Measurements from ENCODE around the gene CLDN6.
A peak's percentile ranks its signal among the peaks of the same experiment; 100 is the strongest.

Gene CLDN6

GRCh38 chr16:3051494-3051893, 33.5 kb upstream of the CLDN6 start:
- no peak for DNase-seq (ENCODE audit: low read depth in 3 of 3)

- DNase-seq (ENCODE audit: low read depth in 3 of 3): no peak
These were observed 33.0 kb upstream of the CLDN6 start for GRCh38 chr16:3051009-3051408.

GRCh38 chr16:3050487-3050886, 32.5 kb upstream of the CLDN6 start:
- no peak for DNase-seq (ENCODE audit: low read depth in 3 of 3)

GRCh38 chr16:3049921-3050481, 32.0 kb upstream of the CLDN6 start:
- DNase-seq (ENCODE audit: low read depth in 3 of 3): no peak

- DNase-seq (ENCODE audit: low read depth in 3 of 3): no peak
These were observed 29.4 kb upstream of the CLDN6 start for GRCh38 chr16:3047387-3047720.

- no peak for DNase-seq (ENCODE audit: low read depth in 3 of 3)
These were observed 28.8 kb upstream of the CLDN6 start for GRCh38 chr16:3046641-3047386.

- no peak for DNase-seq (ENCODE audit: low read depth in 3 of 3)
These were observed 28.0 kb upstream of the CLDN6 start, which contains the start of gene MMP25 for GRCh38 chr16:3045758-3046640. TSS of gene MMP25 (plus strand) at chr16:3046561. CDS start at chr16:3046918, 357 bp downstream.

- no peak for DNase-seq (ENCODE audit: low read depth in 3 of 3)
These were observed 26.7 kb upstream of the CLDN6 start for GRCh38 chr16:3044708-3045107.

- DNase-seq (ENCODE audit: low read depth in 3 of 3): no peak
These were observed 24.4 kb upstream of the CLDN6 start for GRCh38 chr16:3042376-3042775.

GRCh38 chr16:3038896-3039295, 20.9 kb upstream of the CLDN6 start:
- DNase-seq (ENCODE audit: low read depth in 3 of 3): no peak

- DNase-seq (ENCODE audit: low read depth in 3 of 3): no peak
These were observed 20.3 kb upstream of the CLDN6 start for GRCh38 chr16:3038256-3038655.

GRCh38 chr16:3036726-3037315, 18.8 kb upstream of the CLDN6 start, which contains the start of gene BICDL2:
TSS of gene BICDL2 (minus strand) at chr16:3036944. CDS start at chr16:3035496, 1,448 bp downstream.
- no peak for DNase-seq (ENCODE audit: low read depth in 3 of 3)

GRCh38 chr16:3035972-3036725, 18.2 kb upstream of the CLDN6 start:
- no peak for DNase-seq (ENCODE audit: low read depth in 3 of 3)

GRCh38 chr16:3035289-3035971, 17.4 kb upstream of the CLDN6 start:
- no peak for DNase-seq (ENCODE audit: low read depth in 3 of 3)

GRCh38 chr16:3032624-3033023, 14.6 kb upstream of the CLDN6 start:
- no peak for DNase-seq (ENCODE audit: low read depth in 3 of 3)

- no peak for DNase-seq (ENCODE audit: low read depth in 3 of 3)
These were observed 12.5 kb upstream of the CLDN6 start for GRCh38 chr16:3030222-3031212.

- peak in 1 of 3 donors; percentile 29 for DNase-seq (ENCODE audit: low read depth in 3 of 3)
These were observed 11.7 kb upstream of the CLDN6 start for GRCh38 chr16:3029491-3030221.

GRCh38 chr16:3028716-3029319, 10.8 kb upstream of the CLDN6 start:
- DNase-seq (ENCODE audit: low read depth in 3 of 3): no peak

Measured in stimulated activated CD4-positive, alpha-beta T cell treated with anti-CD3 and anti-CD28 coated beads, TNF-alpha, amount 100 ng/mL, for 48 hours (primary cell).